ENCODE results near the gene USP17L12. TPM values are rescaled to one million over a fixed set of nuclear protein-coding genes. Genes with fewer than 3 reads are reported as not detected.
A peak's percentile ranks its signal among the peaks of the same experiment; 100 is the strongest.
"Not testable (repeated sequence)": the region's sequence is repeated elsewhere in the genome, so short reads cannot be mapped to it uniquely, and the experiment has no call there.

Gene USP17L12, protein sequence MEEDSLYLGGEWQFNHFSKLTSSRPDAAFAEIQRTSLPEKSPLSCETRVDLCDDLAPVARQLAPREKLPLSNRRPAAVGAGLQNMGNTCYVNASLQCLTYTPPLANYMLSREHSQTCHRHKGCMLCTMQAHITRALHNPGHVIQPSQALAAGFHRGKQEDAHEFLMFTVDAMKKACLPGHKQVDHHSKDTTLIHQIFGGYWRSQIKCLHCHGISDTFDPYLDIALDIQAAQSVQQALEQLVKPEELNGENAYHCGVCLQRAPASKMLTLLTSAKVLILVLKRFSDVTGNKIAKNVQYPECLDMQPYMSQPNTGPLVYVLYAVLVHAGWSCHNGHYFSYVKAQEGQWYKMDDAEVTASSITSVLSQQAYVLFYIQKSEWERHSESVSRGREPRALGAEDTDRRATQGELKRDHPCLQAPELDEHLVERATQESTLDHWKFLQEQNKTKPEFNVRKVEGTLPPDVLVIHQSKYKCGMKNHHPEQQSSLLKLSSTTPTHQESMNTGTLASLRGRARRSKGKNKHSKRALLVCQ
- total RNA-seq (not detected), polyA plus RNA-seq (not detected)
- long read RNA-seq, donor 1: 0 reads
- long read RNA-seq, donor 2: 0 reads
- long read RNA-seq, donor 3: 0 reads

DNA sequence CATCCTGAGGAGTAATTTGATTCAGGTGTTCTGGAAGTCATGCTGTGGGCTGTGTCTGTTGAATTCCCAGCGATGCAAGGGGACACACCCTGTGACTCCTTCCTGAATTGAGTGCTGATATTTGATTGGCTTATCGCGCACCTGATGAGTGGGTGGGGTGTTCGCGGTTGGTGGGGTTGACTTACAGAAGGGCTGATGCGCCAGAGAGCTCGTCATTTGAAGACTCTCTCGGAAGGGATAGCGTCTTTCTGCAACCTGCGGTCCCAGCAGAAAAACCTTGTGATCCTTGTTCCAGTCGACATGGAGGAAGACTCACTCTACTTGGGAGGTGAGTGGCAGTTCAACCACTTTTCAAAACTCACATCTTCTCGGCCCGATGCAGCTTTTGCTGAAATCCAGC is at the start of gene USP17L12:
Gene USP17L12 (plus strand): TSS at position 301 of the 400 bp plus-strand sequence. CDS start 0 bp downstream, at position 301.
- H3K4me1 ChIP-seq; intact Hi-C loops (cut with DNase I); H3K4me3 ChIP-seq; H3K36me3 ChIP-seq; H3K27me3 ChIP-seq; H3K9me3 ChIP-seq; ATAC-seq; DNase-seq; H3K27ac ChIP-seq: not testable (repeated sequence)
- WGBS, 2 donors: no CpG with 5 or more reads among the region's 13 CpGs

DNA sequence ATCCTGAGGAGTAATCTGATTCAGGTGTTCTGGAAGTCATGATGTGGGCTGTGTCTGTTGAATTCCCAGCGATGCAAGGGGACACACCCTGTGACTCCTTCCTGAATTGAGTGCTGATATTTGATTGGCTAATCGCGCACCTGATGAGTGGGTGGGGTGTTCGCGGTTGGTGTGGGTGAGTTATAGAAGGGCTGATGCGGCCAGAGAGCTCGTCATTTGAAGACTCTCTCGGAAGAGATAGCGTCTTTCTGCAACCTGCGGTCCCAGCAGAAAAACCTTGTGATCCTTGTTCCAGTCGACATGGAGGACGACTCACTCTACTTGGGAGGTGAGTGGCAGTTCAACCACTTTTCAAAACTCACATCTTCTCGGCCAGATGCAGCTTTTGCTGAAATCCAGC is 9.6 kb upstream of the USP17L12 start, which contains the start of gene USP17L10:
Gene USP17L10 (plus strand): TSS at position 301 of the 400 bp plus-strand sequence. CDS start 0 bp downstream, at position 301.
- WGBS, 2 donors: 89% methylated on average over 13 of the region's 13 CpGs; no CpG with 5 or more reads in 1 of the 2 donors
- DNase-seq; H3K36me3 ChIP-seq; intact Hi-C loops (cut with DNase I); H3K4me3 ChIP-seq; H3K27ac ChIP-seq; H3K9me3 ChIP-seq; H3K4me1 ChIP-seq; ATAC-seq; H3K27me3 ChIP-seq: not testable (repeated sequence)

DNA sequence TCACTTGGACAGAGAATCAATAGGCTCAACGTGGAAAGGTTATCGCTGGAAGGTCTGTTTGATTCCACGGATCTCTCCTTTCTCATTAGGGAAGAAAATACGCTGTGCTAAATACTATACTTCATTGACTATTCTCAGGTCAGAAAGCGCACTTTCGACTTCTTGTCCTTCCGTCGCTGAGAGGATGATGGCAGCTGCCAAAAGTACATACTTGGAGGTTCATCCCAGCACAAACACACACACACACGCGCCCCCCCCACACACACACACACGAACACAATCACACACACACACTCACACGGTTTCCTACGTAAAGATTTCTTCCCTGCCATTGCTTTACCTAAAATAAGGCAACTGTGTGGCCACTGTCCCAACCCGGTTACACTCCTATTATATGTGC is 5.3 kb upstream of the USP17L12 start:
- not testable (repeated sequence) for ATAC-seq
- peak in 1 of 2 donors; percentile 2 for DNase-seq

DNA sequence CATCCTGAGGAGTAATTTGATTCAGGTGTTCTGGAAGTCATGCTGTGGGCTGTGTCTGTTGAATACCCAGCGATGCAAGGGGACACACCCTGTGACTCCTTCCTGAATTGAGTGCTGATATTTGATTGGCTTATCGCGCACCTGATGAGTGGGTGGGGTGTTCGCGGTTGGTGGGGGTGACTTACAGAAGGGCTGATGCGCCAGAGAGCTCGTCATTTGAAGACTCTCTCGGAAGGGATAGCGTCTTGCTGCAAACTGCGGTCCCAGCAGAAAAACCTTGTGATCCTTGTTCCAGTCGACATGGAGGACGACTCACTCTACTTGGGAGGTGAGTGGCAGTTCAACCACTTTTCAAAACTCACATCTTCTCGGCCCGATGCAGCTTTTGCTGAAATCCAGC is 4.8 kb upstream of the USP17L12 start, which contains the start of gene USP17L11:
Gene USP17L11 (plus strand): TSS at position 301 of the 400 bp plus-strand sequence. CDS start 0 bp downstream, at position 301.
- H3K4me3 ChIP-seq; DNase-seq; intact Hi-C loops (cut with DNase I); H3K9me3 ChIP-seq; ATAC-seq; H3K4me1 ChIP-seq; H3K36me3 ChIP-seq; H3K27ac ChIP-seq; H3K27me3 ChIP-seq: not testable (repeated sequence)
- WGBS, 2 donors: 93% methylated on average over 8 of the region's 14 CpGs; no CpG with 5 or more reads in 1 of the 2 donors

More for the DNA sequence above, 5.3 kb upstream of the USP17L12 start:
- H3K4me3 ChIP-seq; intact Hi-C loops (cut with DNase I); H3K9me3 ChIP-seq; H3K4me1 ChIP-seq; H3K27ac ChIP-seq; H3K36me3 ChIP-seq; H3K27me3 ChIP-seq: not testable (repeated sequence)
- 76 to 77% methylated on average over 8 to 11 of the region's 14 CpGs for WGBS, 2 donors

DNA sequence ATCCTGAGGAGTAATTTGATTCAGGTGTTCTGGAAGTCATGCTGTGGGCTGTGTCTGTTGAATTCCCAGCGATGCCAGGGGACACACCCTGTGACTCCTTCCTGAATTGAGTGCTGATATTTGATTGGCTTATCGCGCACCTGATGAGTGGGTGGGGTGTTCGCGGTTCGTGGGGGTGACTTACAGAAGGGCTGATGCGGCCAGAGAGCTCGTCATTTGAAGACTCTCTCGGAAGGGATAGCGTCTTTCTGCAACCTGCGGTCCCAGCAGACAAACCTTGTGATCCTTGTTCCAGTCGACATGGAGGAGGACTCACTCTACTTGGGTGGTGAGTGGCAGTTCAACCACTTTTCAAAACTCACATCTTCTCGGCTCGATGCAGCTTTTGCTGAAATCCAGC is 4.6 kb downstream of the USP17L12 start, which contains the start of gene USP17L13:
Gene USP17L13 (plus strand): TSS at position 301 of the 400 bp plus-strand sequence. CDS start 0 bp downstream, at position 301.
- ATAC-seq; H3K36me3 ChIP-seq; intact Hi-C loops (cut with DNase I); DNase-seq; H3K9me3 ChIP-seq; H3K4me3 ChIP-seq; H3K27me3 ChIP-seq; H3K4me1 ChIP-seq; H3K27ac ChIP-seq: not testable (repeated sequence)
- WGBS, 2 donors: no CpG with 5 or more reads among the region's 14 CpGs

DNA sequence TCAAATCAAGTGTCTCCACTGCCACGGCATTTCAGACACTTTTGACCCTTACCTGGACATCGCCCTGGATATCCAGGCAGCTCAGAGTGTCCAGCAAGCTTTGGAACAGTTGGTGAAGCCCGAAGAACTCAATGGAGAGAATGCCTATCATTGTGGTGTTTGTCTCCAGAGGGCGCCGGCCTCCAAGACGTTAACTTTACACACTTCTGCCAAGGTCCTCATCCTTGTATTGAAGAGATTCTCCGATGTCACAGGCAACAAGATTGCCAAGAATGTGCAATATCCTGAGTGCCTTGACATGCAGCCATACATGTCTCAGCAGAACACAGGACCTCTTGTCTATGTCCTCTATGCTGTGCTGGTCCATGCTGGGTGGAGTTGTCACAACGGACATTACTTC is 10.3 kb downstream of the USP17L12 start:
- ATAC-seq; H3K9me3 ChIP-seq; H3K27me3 ChIP-seq; H3K27ac ChIP-seq; H3K36me3 ChIP-seq; H3K4me3 ChIP-seq; H3K4me1 ChIP-seq; intact Hi-C loops (cut with DNase I): not testable (repeated sequence)
- WGBS, 2 donors: 85 to 89% methylated on average over 5 of the region's 8 CpGs
- DNase-seq: peak in 1 of 2 donors; percentile 2

DNA sequence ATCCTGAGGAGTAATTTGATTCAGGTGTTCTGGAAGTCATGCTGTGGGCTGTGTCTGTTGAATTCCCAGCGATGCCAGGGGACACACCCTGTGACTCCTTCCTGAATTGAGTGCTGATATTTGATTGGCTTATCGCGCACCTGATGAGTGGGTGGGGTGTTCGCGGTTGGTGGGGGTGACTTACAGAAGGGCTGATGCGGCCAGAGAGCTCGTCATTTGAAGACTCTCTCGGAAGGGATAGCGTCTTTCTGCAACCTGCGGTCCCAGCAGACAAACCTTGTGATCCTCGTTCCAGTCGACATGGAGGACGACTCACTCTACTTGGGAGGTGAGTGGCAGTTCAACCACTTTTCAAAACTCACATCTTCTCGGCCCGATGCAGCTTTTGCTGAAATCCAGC is 14.1 kb downstream of the USP17L12 start, which contains the start of gene USP17L15:
Gene USP17L15 (plus strand): TSS at position 301 of the 400 bp plus-strand sequence. CDS start 0 bp downstream, at position 301.
- ATAC-seq; intact Hi-C loops (cut with DNase I); H3K4me3 ChIP-seq; H3K27ac ChIP-seq; DNase-seq; H3K27me3 ChIP-seq; H3K4me1 ChIP-seq; H3K9me3 ChIP-seq; H3K36me3 ChIP-seq: not testable (repeated sequence)
- WGBS, 2 donors: no CpG with 5 or more reads among the region's 15 CpGs

DNA sequence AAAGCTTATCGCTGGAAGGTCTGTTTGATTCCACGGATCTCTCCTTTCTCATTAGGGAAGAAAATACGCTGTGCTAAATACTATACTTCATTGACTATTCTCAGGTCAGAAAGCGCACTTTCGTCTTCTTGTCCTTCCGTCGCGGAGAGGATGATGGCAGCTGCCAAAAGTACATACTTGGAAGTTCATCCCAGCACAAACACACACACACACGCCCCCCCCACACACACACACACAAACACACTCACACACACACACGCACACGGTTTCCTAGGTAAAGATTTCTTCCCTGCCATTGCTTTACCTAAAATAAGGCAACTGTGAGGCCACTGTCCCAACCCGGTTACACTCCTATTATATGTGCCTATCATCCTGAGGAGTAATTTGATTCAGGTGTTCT is 18.5 kb downstream of the USP17L12 start:
- H3K27me3 ChIP-seq; intact Hi-C loops (cut with DNase I); H3K4me3 ChIP-seq; H3K36me3 ChIP-seq; ATAC-seq; H3K27ac ChIP-seq; H3K4me1 ChIP-seq; H3K9me3 ChIP-seq: not testable (repeated sequence)
- 83 to 84% methylated on average over 11 of the region's 12 CpGs for WGBS, 2 donors
- peak in 1 of 2 donors; percentile 4 for DNase-seq

DNA sequence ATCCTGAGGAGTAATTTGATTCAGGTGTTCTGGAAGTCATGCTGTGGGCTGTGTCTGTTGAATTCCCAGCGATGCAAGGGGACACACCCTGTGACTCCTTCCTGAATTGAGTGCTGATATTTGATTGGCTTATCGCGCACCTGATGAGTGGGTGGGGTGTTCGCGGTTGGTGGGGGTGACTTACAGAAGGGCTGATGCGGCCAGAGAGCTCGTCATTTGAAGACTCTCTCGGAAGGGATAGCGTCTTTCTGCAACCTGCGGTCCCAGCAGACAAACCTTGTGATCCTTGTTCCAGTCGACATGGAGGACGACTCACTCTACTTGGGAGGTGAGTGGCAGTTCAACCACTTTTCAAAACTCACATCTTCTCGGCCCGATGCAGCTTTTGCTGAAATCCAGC is 23.6 kb downstream of the USP17L12 start, which contains the start of gene USP17L17:
Gene USP17L17 (plus strand): TSS at position 301 of the 400 bp plus-strand sequence. CDS start 0 bp downstream, at position 301.
- H3K27ac ChIP-seq; H3K27me3 ChIP-seq; ATAC-seq; intact Hi-C loops (cut with DNase I); H3K9me3 ChIP-seq; DNase-seq; H3K36me3 ChIP-seq; H3K4me1 ChIP-seq; H3K4me3 ChIP-seq: not testable (repeated sequence)
- 91 to 93% methylated on average over 5 of the region's 14 CpGs for WGBS, 2 donors

DNA sequence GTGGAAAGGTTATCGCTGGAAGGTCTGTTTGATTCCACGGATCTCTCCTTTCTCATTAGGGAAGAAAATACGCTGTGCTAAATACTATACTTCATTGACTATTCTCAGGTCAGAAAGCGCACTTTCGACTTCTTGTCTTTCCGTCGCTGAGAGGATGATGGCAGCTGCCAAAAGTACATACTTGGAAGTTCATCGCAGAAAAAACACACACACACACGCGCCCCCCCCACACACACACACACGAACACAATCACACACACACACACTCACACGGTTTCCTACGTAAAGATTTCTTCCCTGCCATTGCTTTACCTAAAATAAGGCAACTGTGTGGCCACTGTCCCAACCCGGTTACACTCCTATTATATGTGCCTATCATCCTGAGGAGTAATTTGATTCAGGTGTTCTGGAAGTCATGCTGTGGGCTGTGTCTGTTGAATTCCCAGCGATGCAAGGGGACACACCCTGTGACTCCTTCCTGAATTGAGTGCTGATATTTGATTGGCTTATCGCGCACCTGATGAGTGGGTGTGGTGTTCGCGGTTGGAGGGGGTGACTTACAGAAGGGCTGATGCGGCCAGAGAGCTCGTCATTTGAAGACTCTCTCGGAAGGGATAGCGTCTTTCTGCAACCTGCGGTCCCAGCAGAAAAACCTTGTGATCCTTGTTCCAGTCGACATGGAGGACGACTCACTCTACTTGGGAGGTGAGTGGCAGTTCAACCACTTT is 28.2 kb downstream of the USP17L12 start, which contains the start of gene USP17L18:
Gene USP17L18 (plus strand): TSS at position 678 of the 728 bp plus-strand sequence. CDS start 0 bp downstream, at position 678.
- H3K27me3 ChIP-seq; intact Hi-C loops (cut with DNase I); H3K4me1 ChIP-seq; H3K4me3 ChIP-seq; H3K9me3 ChIP-seq; H3K36me3 ChIP-seq; ATAC-seq; H3K27ac ChIP-seq: not testable (repeated sequence)
- 81 to 89% methylated on average over 14 to 19 of the region's 26 CpGs for WGBS, 2 donors
- peak in 1 of 2 donors; percentile 4 for DNase-seq
